ENCODE results near the gene CIAO1.

CIAO1 gene

GRCh38 chr2:96241227-96241626 is 24.8 kb upstream of the CIAO1 start:
- no peaks in the 10 kb centered on the region for H3K27me3 ChIP-seq
- no peaks in the 10 kb centered on the region for H3K36me3 ChIP-seq
- DNase-seq = no peak
- no peak for TF ChIP-seq CTCF (IDR thresholded peaks at IDR 0.05; ENCODE audit: low read depth, low read length)
- H3K4me3 ChIP-seq (ENCODE audit: low read depth, low read length) = no peak overlapping the region
- no peaks in the 10 kb centered on the region for H3K4me1 ChIP-seq
- H3K9me3 ChIP-seq = no peaks in the 10 kb centered on the region

- no peaks in the 10 kb centered on the region for H3K36me3 ChIP-seq
- H3K4me3 ChIP-seq (ENCODE audit: low read depth, low read length) = no peak overlapping the region
- no peaks in the 10 kb centered on the region for H3K9me3 ChIP-seq
- H3K4me1 ChIP-seq = no peaks in the 10 kb centered on the region
- TF ChIP-seq CTCF (IDR thresholded peaks at IDR 0.05; ENCODE audit: low read depth, low read length) = no peak
- DNase-seq = no peak
- H3K27me3 ChIP-seq = no peaks in the 10 kb centered on the region
Observed at GRCh38 chr2:96241900-96242611, 24.0 kb upstream of the CIAO1 start.

- Histone ChIP-seq H3K4me1 (no peaks in the 10 kb centered on the region), H3K36me3 (no peaks in the 10 kb centered on the region), H3K9me3 (no peaks in the 10 kb centered on the region), H3K27me3 (no peaks in the 10 kb centered on the region), H3K4me3 (ENCODE audit: low read depth, low read length) (no peak overlapping the region)
- DNase-seq = no peak
- TF ChIP-seq CTCF (IDR thresholded peaks at IDR 0.05; ENCODE audit: low read depth, low read length) = no peak
Observed at GRCh38 chr2:96243843-96244242, 22.2 kb upstream of the CIAO1 start.

- DNase-seq = no peak
- H3K27me3 ChIP-seq = no peaks in the 10 kb centered on the region
- TF ChIP-seq CTCF (IDR thresholded peaks at IDR 0.05; ENCODE audit: low read depth, low read length) = no peak
- H3K36me3 ChIP-seq = no peaks in the 10 kb centered on the region
- no peak overlapping the region for H3K4me3 ChIP-seq (ENCODE audit: low read depth, low read length)
- no peaks in the 10 kb centered on the region for H3K9me3 ChIP-seq
- no peaks in the 10 kb centered on the region for H3K4me1 ChIP-seq
Observed at GRCh38 chr2:96245609-96246390, 20.2 kb upstream of the CIAO1 start.

- H3K4me1 ChIP-seq = no peaks in the 10 kb centered on the region
- no peak for DNase-seq
- TF ChIP-seq CTCF (IDR thresholded peaks at IDR 0.05; ENCODE audit: low read depth, low read length) = no peak
- H3K9me3 ChIP-seq = no peaks in the 10 kb centered on the region
- no peaks in the 10 kb centered on the region for H3K36me3 ChIP-seq
- H3K4me3 ChIP-seq (ENCODE audit: low read depth, low read length) = no peak overlapping the region
- no peaks in the 10 kb centered on the region for H3K27me3 ChIP-seq
Observed at GRCh38 chr2:96247009-96247408, 19.0 kb upstream of the CIAO1 start.

- Histone ChIP-seq H3K36me3 (no peaks in the 10 kb centered on the region), H3K4me1 (no peaks in the 10 kb centered on the region), H3K4me3 (ENCODE audit: low read depth, low read length) (no peak overlapping the region), H3K9me3 (no peaks in the 10 kb centered on the region), H3K27me3 (no peaks in the 10 kb centered on the region)
- no peak for DNase-seq
- TF ChIP-seq CTCF (IDR thresholded peaks at IDR 0.05; ENCODE audit: low read depth, low read length) = no peak
Observed at GRCh38 chr2:96247896-96248295, 18.1 kb upstream of the CIAO1 start.

All from BE2C (cell line).